Measurements from ENCODE around the gene TENT5A.

TENT5A gene

GRCh38 chr6:81700414-81700813 lies 52.1 kb downstream of the TENT5A start:
- DNase-seq, result no peak

GRCh38 chr6:81697559-81697958 lies 54.9 kb downstream of the TENT5A start:
- no peak for DNase-seq

- no peak for DNase-seq
Observed at GRCh38 chr6:81696524-81696923, 56.0 kb downstream of the TENT5A start.
